SKM-1 treated with dmso at 0.1 percent for 144 hours (cell line): ENCODE measurements around the gene CERS5.
"Not testable (repeated sequence)": the region's sequence is repeated elsewhere in the genome, so short reads cannot be mapped to it uniquely, and the experiment has no call there.

Experiments
- DNase-seq: peaks from one replicate; lab custom pipeline; 2025; ENCODE audit not compliant: unreplicated experiment; lab: John Stamatoyannopoulos, UW

Gene CERS5

GRCh38 chr12:50104417-50105366 is 62.5 kb downstream of the CERS5 start:
- no peak for DNase-seq

- no peak for DNase-seq
Measured at GRCh38 chr12:50103767-50104321, 63.3 kb downstream of the CERS5 start, which contains the start of gene GPD1. Gene GPD1, plus strand, starts transcription at chr12:50104008. Its CDS starts 43 bp downstream, at chr12:50104051.

- no peak for DNase-seq
Measured at GRCh38 chr12:50103351-50103750, 63.8 kb downstream of the CERS5 start.

- no peak for DNase-seq
Measured at GRCh38 chr12:50102646-50103309, 64.4 kb downstream of the CERS5 start.

GRCh38 chr12:50102131-50102531 is 65.0 kb downstream of the CERS5 start:
- no peak for DNase-seq

- DNase-seq, result no peak
Measured at GRCh38 chr12:50101663-50102062, 65.5 kb downstream of the CERS5 start.

GRCh38 chr12:50100561-50100960 is 66.6 kb downstream of the CERS5 start:
- no peak for DNase-seq

- no peak for DNase-seq
Measured at GRCh38 chr12:50099302-50100008, 67.7 kb downstream of the CERS5 start.

- DNase-seq, result no peak
Measured at GRCh38 chr12:50097952-50098351, 69.2 kb downstream of the CERS5 start.

GRCh38 chr12:50090391-50090790 is 76.8 kb downstream of the CERS5 start:
- DNase-seq, result no peak

GRCh38 chr12:50089730-50090129 is 77.4 kb downstream of the CERS5 start:
- DNase-seq, result no peak

- no peak for DNase-seq
Measured at GRCh38 chr12:50088577-50089335, 78.4 kb downstream of the CERS5 start.

GRCh38 chr12:50087995-50088394 is 79.2 kb downstream of the CERS5 start:
- DNase-seq, result no peak

- DNase-seq, result no peak
Measured at GRCh38 chr12:50087151-50087550, 80.0 kb downstream of the CERS5 start.

- no peak for DNase-seq
Measured at GRCh38 chr12:50086148-50086547, 81.0 kb downstream of the CERS5 start.

GRCh38 chr12:50085615-50086072 is 81.5 kb downstream of the CERS5 start:
- DNase-seq, result no peak

GRCh38 chr12:50084775-50085614 is 82.2 kb downstream of the CERS5 start, which contains the start of gene SMARCD1:
Gene SMARCD1, plus strand, starts transcription at chr12:50085342. Its CDS starts 28 bp downstream, at chr12:50085370.
- DNase-seq, result peak; percentile 68

GRCh38 chr12:50084409-50084774 is 82.8 kb downstream of the CERS5 start:
- not testable (repeated sequence) for DNase-seq

- no peak for DNase-seq
Measured at GRCh38 chr12:50083301-50083700, 83.9 kb downstream of the CERS5 start.
